HEK293 (cell line): ENCODE results near the gene TIMD4.

Experiments used
- CTCF ChIA-PET: fragments of 350-600 bp; formaldehyde crosslinking; extraction: SDS; loops from one replicate; lab custom pipeline; 2021; ENCODE audit warnings: antibody characterized with exemption; lab: Yijun Ruan, JAX
- POLR2A ChIA-PET: fragments of 300-600 bp; formaldehyde crosslinking; extraction: SDS; loops from one replicate; lab custom pipeline; 2020; ENCODE audit warnings: antibody characterized with exemption, inconsistent platforms; lab: Yijun Ruan, JAX
- H3K27ac ChIP-seq: fragments of 200-500 bp; sonication (Bioruptor generic); 2 replicates; pipeline ENCODE4 v1.5.1; 2014; ENCODE audit warnings: low read depth, low read length, control low read depth, inconsistent platforms; ENCODE audit errors: extremely low read depth
- H3K36me3 ChIP-seq, 2 experiments: fragments of 200-500 bp in 1 of 2; sonication (Bioruptor generic) in 1 of 2; 1 replicate in 1 of 2; 2 replicates in 1 of 2; pipeline ENCODE4 v1.5.1; 2014 to 2017; ENCODE audit warnings: inconsistent platforms in 2 of 2, low read length in 2 of 2; ENCODE audit not compliant: control insufficient read depth in 2 of 2, insufficient read depth in 1 of 2
- H3K4me1 ChIP-seq: fragments of 200-500 bp; sonication (Bioruptor generic); 2 replicates; pipeline ENCODE4 v1.5.1; 2014; ENCODE audit warnings: mild to moderate bottlenecking, low read length, inconsistent platforms; ENCODE audit not compliant: control insufficient read depth, insufficient read depth
- H3K4me3 ChIP-seq: 2 replicates; pipeline ENCODE4 v1.5.1; 2011; ENCODE audit warnings: low read depth, mild to moderate bottlenecking, control low read depth, low read length, moderate library complexity
- H3K9me3 ChIP-seq: fragments of 200-500 bp; sonication (Bioruptor generic); 2 replicates; pipeline ENCODE4 v1.5.1; 2014; ENCODE audit warnings: low read depth, low read length, inconsistent platforms; ENCODE audit not compliant: control insufficient read depth, insufficient read depth
- HOXD13 ChIP-seq: sonication (generic); formaldehyde crosslinking; IDR thresholded peaks from 2 replicates; pipeline ENCODE4 v1.8.0; 2022; ENCODE audit warnings: missing genetic modification reagents, borderline replicate concordance
- PRDM1 ChIP-seq: fragments of 450-650 bp; formaldehyde crosslinking; IDR thresholded peaks from 2 replicates; pipeline ENCODE4; 2016; ENCODE audit warnings: missing biosample characterization, missing genetic modification characterization
- ZNF10 ChIP-seq: fragments of 450-650 bp; formaldehyde crosslinking; IDR thresholded peaks from 2 replicates; pipeline ENCODE4 v1.5.1; 2017; ENCODE audit warnings: missing biosample characterization, missing genetic modification characterization
- ZNF155 ChIP-seq: fragments of 450-650 bp; formaldehyde crosslinking; IDR thresholded peaks from 2 replicates; pipeline ENCODE4 v1.5.1; 2016; ENCODE audit warnings: missing biosample characterization, missing genetic modification characterization
- ZNF19 ChIP-seq: fragments of 450-650 bp; formaldehyde crosslinking; IDR thresholded peaks from 2 replicates; pipeline ENCODE4; 2016; ENCODE audit warnings: missing biosample characterization, missing genetic modification characterization, low read depth
- ZNF391 ChIP-seq: fragments of 450-650 bp; formaldehyde crosslinking; IDR thresholded peaks from 2 replicates; pipeline ENCODE4 v1.5.1; 2016; ENCODE audit warnings: low read depth, missing biosample characterization, missing genetic modification characterization, borderline replicate concordance
- ZNF433 ChIP-seq: fragments of 450-650 bp; formaldehyde crosslinking; IDR thresholded peaks from 2 replicates; pipeline ENCODE4 v1.5.1; 2016; ENCODE audit warnings: missing biosample characterization, missing genetic modification characterization, low read depth
- ZNF544 ChIP-seq: fragments of 450-650 bp; formaldehyde crosslinking; IDR thresholded peaks from 2 replicates; pipeline ENCODE4 v1.5.0; 2017; ENCODE audit warnings: missing biosample characterization, missing genetic modification characterization
- ZNF600 ChIP-seq: fragments of 450-650 bp; formaldehyde crosslinking; IDR thresholded peaks from 2 replicates; pipeline ENCODE4 v1.5.1; 2016; ENCODE audit warnings: missing biosample characterization, missing genetic modification characterization
- ZNF623 ChIP-seq: fragments of 450-650 bp; formaldehyde crosslinking; IDR thresholded peaks from 2 replicates; pipeline ENCODE4 v1.5.1; 2016; ENCODE audit warnings: missing biosample characterization, missing genetic modification characterization
- ZNF707 ChIP-seq: fragments of 450-650 bp; formaldehyde crosslinking; IDR thresholded peaks from 2 replicates; pipeline ENCODE4 v1.5.1; 2016; ENCODE audit warnings: missing biosample characterization, missing genetic modification characterization
- ZNF768 ChIP-seq: fragments of 450-650 bp; formaldehyde crosslinking; IDR thresholded peaks from 2 replicates; pipeline ENCODE4 v1.5.1; 2018; ENCODE audit warnings: missing biosample characterization, mild to moderate bottlenecking, missing genetic modification characterization
- TF ChIP-seq, protein P1 (sequence below): fragments of 450-650 bp; formaldehyde crosslinking; IDR thresholded peaks from 2 replicates; pipeline ENCODE4 v1.5.1; 2016; ENCODE audit warnings: missing biosample characterization, missing genetic modification characterization
- TF ChIP-seq, protein P2 (sequence below): sonication (generic); formaldehyde crosslinking; IDR thresholded peaks from 2 replicates; pipeline ENCODE4 v1.8.1; 2022; ENCODE audit warnings: mild to moderate bottlenecking, moderate library complexity, missing genetic modification reagents
- TF ChIP-seq, protein P3 (sequence below): fragments of 450-650 bp; formaldehyde crosslinking; IDR thresholded peaks from 2 replicates; pipeline ENCODE4 v1.5.1; 2016; ENCODE audit warnings: missing biosample characterization, missing genetic modification characterization
- TF ChIP-seq, protein P4 (sequence below): fragments of 450-650 bp; formaldehyde crosslinking; IDR thresholded peaks from 2 replicates; pipeline ENCODE4 v1.5.1; 2016; ENCODE audit warnings: missing biosample characterization, missing genetic modification characterization
- TF ChIP-seq, protein P5 (sequence below): fragments of 450-650 bp; formaldehyde crosslinking; conservative IDR thresholded peaks from 2 replicates; pipeline ENCODE4 v1.5.1; 2016; ENCODE audit warnings: low read depth, missing biosample characterization, missing genetic modification characterization

TIMD4 gene

DNA sequence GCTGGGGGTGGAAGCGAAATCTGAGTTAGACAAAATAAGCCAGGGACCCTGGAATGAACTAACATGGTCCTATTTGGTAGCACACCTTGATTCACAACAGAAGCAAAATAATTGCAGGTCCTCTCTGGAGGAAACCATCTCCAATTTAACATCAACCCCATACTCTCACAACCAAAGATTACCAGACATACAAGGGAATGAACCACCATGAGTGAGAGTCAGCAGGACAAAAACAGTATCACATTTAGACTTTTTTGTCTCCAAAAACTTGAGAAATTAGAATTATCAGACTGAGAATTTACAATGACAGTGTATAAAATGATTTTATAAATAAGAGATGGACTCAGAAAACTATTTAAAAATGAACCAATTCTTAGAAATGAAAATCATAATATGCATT lies 91.8 kb downstream of the TIMD4 start (continued):
- TF ChIP-seq, protein P1, sequence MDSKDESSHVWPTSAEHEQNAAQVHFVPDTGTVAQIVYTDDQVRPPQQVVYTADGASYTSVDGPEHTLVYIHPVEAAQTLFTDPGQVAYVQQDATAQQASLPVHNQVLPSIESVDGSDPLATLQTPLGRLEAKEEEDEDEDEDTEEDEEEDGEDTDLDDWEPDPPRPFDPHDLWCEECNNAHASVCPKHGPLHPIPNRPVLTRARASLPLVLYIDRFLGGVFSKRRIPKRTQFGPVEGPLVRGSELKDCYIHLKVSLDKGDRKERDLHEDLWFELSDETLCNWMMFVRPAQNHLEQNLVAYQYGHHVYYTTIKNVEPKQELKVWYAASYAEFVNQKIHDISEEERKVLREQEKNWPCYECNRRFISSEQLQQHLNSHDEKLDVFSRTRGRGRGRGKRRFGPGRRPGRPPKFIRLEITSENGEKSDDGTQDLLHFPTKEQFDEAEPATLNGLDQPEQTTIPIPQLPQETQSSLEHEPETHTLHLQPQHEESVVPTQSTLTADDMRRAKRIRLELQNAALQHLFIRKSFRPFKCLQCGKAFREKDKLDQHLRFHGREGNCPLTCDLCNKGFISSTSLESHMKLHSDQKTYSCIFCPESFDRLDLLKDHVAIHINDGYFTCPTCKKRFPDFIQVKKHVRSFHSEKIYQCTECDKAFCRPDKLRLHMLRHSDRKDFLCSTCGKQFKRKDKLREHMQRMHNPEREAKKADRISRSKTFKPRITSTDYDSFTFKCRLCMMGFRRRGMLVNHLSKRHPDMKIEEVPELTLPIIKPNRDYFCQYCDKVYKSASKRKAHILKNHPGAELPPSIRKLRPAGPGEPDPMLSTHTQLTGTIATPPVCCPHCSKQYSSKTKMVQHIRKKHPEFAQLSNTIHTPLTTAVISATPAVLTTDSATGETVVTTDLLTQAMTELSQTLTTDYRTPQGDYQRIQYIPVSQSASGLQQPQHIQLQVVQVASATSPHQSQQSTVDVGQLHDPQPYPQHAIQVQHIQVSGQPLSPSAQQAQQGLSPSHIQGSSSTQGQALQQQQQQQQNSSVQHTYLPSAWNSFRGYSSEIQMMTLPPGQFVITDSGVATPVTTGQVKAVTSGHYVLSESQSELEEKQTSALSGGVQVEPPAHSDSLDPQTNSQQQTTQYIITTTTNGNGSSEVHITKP (tag by site-specific recombination), result no peak

DNA sequence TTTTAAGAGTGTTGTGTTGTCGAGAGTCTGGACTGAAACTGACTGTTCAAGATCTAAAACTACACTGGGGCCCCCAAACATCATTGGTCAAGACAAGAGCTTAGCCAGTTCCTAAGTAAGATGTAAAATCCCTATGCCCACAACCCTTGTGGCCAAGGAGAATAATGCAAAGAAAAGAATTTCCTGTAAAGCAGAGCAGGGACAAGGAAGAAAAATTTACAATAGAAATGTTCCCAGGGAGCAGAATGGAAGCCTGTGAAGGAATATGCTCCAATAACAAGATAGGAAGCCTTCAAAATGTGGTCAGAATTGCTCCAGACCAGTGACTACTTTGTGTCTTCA lies 92.6 kb downstream of the TIMD4 start:
- ChIA-PET POLR2A (no interaction called here), CTCF (no interaction called here)
- H3K4me1 ChIP-seq, result no peaks in the 10 kb centered on the region
- no peaks in the 10 kb centered on the region for H3K36me3 ChIP-seq
- no peaks in the 10 kb centered on the region for H3K9me3 ChIP-seq
- H3K27ac ChIP-seq, result no peak overlapping the region
- no peak overlapping the region for H3K4me3 ChIP-seq
- TF ChIP-seq ZNF623 (tag by site-specific recombination) (no peak), ZNF707 (tag by site-specific recombination) (no peak), PRDM1 (no peak), ZNF600 (tag by site-specific recombination) (no peak), ZNF391 (tag by site-specific recombination) (no peak), ZNF433 (tag by site-specific recombination) (no peak), HOXD13 (CRISPR knock-in tag) (no peak), ZNF768 (no peak), ZNF155 (tag by site-specific recombination) (no peak), ZNF19 (tag by site-specific recombination) (no peak), ZNF544 (tag by site-specific recombination) (no peak), ZNF10 (tag by site-specific recombination) (no peak)
- TF ChIP-seq, protein P2, sequence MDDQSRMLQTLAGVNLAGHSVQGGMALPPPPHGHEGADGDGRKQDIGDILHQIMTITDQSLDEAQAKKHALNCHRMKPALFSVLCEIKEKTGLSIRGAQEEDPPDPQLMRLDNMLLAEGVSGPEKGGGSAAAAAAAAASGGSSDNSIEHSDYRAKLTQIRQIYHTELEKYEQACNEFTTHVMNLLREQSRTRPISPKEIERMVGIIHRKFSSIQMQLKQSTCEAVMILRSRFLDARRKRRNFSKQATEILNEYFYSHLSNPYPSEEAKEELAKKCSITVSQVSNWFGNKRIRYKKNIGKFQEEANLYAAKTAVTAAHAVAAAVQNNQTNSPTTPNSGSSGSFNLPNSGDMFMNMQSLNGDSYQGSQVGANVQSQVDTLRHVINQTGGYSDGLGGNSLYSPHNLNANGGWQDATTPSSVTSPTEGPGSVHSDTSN (CRISPR knock-in tag), result no peak
- TF ChIP-seq, protein P3, sequence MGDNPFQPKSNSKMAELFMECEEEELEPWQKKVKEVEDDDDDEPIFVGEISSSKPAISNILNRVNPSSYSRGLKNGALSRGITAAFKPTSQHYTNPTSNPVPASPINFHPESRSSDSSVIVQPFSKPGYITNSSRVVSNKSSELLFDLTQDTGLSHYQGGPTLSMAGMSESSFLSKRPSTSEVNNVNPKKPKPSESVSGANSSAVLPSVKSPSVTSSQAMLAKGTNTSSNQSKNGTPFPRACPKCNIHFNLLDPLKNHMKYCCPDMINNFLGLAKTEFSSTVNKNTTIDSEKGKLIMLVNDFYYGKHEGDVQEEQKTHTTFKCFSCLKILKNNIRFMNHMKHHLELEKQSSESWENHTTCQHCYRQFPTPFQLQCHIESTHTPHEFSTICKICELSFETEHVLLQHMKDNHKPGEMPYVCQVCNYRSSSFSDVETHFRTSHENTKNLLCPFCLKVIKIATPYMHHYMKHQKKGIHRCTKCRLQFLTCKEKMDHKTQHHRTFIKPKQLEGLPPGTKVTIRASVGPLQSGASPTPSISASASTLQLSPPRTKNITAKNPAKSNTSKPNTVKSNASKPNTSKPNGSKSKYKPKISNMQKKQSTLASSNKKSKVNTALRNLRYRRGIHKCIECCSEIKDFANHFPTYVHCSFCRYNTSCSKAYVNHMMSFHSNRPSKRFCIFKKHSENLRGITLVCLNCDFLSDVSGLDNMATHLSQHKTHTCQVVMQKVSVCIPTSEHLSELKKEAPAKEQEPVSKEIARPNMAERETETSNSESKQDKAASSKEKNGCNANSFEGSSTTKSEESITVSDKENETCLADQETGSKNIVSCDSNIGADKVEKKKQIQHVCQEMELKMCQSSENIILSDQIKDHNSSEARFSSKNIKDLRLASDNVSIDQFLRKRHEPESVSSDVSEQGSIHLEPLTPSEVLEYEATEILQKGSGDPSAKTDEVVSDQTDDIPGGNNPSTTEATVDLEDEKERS (tag by site-specific recombination), result no peak
- TF ChIP-seq, protein P4, sequence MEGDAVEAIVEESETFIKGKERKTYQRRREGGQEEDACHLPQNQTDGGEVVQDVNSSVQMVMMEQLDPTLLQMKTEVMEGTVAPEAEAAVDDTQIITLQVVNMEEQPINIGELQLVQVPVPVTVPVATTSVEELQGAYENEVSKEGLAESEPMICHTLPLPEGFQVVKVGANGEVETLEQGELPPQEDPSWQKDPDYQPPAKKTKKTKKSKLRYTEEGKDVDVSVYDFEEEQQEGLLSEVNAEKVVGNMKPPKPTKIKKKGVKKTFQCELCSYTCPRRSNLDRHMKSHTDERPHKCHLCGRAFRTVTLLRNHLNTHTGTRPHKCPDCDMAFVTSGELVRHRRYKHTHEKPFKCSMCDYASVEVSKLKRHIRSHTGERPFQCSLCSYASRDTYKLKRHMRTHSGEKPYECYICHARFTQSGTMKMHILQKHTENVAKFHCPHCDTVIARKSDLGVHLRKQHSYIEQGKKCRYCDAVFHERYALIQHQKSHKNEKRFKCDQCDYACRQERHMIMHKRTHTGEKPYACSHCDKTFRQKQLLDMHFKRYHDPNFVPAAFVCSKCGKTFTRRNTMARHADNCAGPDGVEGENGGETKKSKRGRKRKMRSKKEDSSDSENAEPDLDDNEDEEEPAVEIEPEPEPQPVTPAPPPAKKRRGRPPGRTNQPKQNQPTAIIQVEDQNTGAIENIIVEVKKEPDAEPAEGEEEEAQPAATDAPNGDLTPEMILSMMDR, result no peak
- TF ChIP-seq, protein P5, sequence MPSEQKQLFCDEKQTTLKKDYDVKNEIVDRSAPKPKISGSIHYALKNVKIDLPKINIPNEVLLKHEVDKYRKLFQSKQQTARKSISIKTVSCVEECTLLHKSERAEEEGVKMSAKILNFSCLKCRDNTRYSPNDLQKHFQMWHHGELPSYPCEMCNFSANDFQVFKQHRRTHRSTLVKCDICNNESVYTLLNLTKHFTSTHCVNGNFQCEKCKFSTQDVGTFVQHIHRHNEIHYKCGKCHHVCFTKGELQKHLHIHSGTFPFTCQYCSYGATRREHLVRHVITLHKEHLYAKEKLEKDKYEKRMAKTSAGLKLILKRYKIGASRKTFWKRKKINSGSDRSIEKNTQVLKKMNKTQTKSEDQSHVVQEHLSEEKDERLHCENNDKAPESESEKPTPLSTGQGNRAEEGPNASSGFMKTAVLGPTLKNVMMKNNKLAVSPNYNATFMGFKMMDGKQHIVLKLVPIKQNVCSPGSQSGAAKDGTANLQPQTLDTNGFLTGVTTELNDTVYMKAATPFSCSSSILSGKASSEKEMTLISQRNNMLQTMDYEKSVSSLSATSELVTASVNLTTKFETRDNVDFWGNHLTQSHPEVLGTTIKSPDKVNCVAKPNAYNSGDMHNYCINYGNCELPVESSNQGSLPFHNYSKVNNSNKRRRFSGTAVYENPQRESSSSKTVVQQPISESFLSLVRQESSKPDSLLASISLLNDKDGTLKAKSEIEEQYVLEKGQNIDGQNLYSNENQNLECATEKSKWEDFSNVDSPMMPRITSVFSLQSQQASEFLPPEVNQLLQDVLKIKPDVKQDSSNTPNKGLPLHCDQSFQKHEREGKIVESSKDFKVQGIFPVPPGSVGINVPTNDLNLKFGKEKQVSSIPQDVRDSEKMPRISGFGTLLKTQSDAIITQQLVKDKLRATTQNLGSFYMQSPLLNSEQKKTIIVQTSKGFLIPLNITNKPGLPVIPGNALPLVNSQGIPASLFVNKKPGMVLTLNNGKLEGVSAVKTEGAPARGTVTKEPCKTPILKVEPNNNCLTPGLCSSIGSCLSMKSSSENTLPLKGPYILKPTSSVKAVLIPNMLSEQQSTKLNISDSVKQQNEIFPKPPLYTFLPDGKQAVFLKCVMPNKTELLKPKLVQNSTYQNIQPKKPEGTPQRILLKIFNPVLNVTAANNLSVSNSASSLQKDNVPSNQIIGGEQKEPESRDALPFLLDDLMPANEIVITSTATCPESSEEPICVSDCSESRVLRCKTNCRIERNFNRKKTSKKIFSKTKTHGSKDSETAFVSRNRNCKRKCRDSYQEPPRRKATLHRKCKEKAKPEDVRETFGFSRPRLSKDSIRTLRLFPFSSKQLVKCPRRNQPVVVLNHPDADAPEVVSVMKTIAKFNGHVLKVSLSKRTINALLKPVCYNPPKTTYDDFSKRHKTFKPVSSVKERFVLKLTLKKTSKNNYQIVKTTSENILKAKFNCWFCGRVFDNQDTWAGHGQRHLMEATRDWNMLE (tag by site-specific recombination), result no peak
